Measurements from ENCODE around the gene PTPRD.
"Not testable (repeated sequence)": the region's sequence is repeated elsewhere in the genome, so short reads cannot be mapped to it uniquely, and the experiment has no call there.

Gene PTPRD

DNA sequence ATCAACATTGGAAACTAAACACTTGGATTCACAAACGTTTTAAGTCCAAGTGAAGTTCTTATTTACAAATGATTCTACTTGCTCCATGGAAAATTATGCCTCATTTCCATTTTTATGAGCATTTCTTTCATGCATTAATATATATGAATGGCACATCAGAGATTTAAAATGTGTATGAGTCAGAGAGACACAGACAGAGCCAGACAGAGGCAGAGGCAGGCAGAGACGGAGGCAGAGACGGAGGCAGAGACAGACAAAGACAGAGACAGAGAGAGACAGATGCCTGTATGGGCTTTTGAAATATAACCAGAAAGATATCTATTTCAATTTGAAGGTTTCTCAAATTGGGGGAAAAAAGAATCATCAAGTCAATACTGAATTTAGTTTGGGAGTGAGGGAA lies 649.0 kb downstream of the PTPRD start:
- DNase-seq (ENCODE audit: low read depth) = no peak

DNA sequence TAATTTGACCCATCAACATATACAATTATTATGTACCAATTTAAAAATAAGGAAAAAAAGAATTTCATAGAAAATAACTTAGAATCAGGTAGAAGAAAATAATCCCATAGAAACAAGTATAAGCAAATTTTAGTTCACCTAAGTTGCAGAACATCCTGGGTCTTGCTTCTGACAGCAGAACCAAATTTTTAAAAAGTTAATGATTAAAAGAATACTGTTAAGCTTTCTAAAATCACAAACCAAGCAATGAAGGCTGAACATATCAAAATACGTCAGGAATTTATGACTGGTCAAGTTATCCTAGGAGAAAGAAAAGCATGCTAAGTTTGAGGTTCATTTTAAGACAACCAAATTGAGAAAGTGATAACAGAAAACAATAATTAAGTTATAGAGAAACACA lies 650.9 kb downstream of the PTPRD start:
- DNase-seq (ENCODE audit: low read depth) = no peak

DNA sequence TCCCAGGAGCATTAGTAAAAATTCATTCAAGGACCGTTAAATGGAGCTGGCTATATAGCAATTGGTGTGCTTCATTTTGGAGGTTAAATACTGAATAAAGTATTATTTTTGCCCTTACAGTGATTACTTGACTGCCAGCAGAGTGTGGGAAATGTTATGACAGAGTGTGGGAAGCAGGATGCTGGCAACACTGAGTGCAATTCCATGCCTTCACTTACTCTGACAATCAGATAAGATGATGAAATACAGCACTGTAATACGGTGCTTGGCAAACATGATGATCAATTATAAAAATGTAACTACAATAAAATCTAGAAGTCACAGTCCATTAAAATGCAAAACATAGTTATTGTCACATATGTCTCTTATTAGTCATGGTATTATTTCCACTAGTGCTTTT lies 651.3 kb downstream of the PTPRD start:
- DNase-seq (ENCODE audit: low read depth) = no peak

DNA sequence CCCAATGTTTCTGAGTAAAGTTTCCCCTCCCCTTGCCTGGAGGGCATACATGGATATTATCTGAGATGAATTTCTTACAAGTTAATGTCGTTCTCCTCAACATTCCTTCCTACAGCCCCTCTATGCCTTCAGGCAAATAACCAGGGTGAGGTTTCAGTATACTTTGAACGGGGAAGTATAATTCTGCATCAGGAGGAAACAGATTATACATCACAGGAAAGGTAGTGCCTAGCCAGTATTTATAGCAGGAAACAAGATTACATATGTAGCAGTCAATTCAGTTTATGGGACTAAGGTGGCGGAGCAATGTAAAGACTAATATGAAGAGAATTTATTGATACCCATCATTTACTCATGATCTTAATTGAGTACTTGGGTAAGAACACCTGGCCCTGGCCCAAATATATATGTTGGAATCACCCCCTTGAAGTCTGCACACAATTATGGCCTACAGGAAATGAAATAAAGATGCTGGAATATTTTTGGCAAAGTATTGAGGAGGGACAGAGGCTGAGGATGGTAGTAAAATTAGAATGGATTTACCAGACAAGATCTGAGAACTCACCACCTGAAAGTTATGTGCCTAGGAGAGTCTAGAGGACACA lies 661.1 kb downstream of the PTPRD start:
- no peak for DNase-seq (ENCODE audit: low read depth)

DNA sequence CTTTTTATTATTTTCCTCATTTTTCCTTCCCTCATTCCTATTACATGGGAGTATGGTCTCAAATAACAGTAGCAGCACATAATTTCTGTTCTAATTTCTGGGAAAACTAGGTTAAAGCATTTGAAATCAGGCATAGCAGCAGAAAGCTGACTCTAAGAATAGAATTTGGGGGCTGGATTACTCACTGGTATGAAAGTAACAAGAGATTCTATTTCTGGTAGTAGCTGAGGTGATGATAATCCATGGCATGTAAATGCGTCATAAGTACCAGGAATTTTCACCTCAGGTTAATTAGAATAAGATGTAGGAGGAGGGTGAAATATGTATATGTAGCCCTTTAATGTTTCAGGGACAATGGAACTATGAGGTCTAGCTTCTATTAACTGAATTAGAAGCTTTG lies 662.0 kb downstream of the PTPRD start:
- no peak for DNase-seq (ENCODE audit: low read depth)

DNA sequence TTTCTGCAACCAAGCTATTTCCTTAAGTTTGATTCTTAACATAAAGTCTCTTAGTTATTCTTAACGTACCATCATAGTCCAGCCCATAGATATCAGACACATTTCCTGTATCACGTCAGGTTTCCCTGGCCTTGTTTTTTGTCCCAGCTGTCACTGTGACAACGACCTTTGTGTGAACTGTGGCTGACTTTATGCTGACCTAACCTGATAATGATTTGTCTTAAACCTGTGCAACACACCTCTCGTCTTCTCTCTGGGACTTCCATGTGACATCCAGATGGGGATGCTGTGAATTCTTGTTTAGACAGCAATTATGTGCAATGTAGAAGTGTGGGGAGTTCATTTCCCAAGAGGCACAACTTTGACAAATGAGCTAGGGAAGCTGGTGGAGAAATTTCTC lies 662.8 kb downstream of the PTPRD start:
- no peak for DNase-seq (ENCODE audit: low read depth)

DNA sequence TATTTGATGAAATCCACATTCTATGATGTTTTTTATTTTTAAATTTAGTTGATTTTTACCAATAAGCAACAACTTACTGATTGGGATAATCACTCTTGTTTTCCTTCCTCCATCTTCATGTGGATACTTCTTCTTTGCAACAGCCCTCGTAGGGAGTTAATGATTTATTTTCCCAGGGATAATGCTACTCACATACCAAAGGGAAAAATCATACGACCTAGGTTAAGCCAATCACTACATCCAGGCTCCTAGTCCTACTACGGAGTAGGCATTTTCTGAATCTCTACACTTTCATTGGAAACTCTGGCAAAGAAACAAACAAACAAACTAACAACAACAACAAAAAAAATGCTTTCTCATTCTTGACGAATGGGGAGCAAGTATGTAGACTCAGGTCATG lies 663.4 kb downstream of the PTPRD start:
- DNase-seq (ENCODE audit: low read depth) = no peak

DNA sequence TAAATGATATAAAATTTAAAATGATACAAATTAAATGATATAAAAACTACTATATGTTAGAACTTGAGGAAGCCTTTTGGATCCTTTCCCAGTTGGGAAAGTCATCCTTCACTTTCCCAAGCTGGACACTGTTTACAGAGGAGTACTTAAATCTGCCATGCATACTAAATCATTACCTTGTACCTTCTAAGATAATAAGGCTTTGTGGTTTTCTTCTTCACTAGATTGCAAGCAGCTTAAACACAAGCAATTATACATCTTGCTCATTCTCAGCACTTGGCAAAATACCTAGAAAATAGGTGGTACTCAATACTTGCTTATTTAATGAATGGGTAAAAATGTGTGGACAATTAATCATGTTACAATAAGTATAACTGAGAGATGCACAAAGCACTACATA lies 666.8 kb downstream of the PTPRD start:
- DNase-seq (ENCODE audit: low read depth) = no peak

DNA sequence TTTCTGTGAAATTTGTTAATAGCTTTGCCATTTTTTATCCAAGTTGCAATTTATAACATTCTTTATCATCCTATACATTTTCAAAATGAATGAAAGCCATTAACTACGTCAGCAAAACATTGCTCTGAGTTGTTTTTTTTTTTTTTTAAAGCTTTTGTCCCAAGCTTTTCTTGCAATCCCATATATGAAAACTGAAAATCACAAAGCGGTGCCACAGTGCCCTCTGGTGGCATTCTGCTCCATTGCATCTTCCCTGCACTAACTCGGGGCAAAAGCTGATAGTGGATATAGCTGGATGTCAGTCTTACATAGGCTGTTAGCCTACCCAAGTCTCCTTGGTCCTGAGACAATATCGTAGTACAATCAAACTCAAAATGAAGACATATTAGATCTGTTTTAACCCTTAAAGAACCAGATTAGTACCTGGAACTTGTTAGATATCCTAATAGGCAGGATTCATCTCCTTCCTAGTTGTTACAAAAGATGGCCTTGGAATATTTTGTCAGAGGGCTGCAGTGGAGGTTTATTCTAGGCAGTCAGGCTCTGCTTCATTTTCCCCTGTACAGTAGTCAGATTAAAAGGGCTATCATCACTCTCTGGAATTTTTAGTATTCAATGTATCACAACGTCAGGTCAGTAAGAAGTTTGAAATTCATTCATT lies 669.9 kb downstream of the PTPRD start:
- no peak for DNase-seq (ENCODE audit: low read depth)

DNA sequence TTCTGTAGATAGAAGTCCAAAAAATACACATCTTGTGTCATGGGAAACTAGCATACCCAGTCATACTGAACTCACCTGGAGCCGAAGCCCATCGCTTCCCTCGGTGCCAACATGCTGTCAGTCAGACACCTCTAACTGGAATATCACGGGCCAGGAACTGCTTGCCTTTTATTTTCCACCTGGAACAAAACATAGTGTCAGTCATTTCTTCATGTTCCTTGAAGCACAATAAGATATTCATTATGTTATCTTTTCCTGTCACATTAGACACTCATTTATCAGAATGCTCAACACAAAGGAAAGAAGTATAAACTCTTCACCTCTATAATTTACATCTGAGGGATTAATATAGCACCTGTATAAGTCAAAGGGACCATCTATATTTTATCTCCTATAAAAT lies 674.4 kb downstream of the PTPRD start:
- DNase-seq (ENCODE audit: low read depth) = no peak

DNA sequence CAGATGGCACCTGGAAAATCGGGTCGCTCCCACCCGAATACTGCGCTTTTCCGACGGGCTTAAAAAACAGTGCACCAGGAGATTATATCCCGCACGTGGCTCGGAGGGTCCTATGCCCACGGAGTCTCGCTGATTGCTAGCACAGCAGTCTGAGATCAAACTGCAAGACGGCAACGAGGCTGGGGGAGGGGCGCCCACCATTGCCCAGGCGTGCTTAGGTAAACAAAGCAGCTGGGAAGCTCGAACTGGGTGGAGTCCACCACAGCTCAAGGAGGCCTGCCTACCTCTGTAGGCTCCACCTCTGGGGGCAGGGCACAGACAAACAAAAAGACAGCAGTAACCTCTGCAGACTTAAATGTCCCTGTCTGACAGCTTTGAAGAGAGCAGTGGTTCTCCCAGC lies 681.3 kb downstream of the PTPRD start:
- DNase-seq (ENCODE audit: low read depth) = not testable (repeated sequence)

DNA sequence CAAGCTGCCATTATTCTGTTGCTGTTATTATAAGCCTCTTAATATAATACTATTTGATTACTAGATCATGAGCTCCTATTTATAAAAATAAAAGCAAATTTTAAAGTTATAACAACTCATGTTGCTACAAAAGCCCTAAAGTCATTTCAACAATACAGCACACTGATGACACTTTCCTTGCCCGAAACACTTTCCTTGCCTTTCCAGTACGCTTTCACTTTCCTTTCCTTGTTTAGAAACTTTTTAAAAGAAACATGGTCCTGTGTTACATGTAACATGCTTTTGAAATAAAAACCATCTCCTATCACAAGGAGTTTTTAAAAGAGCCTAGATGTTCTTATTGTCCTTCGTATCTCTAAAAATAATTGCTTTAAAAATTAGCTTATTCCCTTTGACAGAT lies 688.4 kb downstream of the PTPRD start:
- DNase-seq (ENCODE audit: low read depth) = no peak

DNA sequence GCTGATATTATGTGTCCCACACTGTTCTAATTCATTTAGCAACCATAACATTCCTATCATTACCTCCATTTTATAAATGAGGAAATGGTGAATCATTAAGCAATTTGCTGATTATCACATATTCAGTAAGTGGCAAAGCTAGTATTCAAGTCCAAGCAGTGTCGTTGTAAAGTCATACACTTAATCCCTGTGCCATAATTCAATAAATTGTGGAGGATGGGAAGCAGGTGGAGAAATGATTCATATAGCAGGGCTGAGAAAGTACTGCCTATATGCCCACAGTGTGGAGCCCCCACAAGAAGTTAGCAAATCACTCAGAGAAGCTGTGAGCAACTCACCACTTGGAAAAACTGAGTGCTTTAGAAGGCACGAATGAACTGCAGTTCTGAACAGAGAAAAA lies 691.0 kb downstream of the PTPRD start:
- no peak for DNase-seq (ENCODE audit: low read depth)

DNA sequence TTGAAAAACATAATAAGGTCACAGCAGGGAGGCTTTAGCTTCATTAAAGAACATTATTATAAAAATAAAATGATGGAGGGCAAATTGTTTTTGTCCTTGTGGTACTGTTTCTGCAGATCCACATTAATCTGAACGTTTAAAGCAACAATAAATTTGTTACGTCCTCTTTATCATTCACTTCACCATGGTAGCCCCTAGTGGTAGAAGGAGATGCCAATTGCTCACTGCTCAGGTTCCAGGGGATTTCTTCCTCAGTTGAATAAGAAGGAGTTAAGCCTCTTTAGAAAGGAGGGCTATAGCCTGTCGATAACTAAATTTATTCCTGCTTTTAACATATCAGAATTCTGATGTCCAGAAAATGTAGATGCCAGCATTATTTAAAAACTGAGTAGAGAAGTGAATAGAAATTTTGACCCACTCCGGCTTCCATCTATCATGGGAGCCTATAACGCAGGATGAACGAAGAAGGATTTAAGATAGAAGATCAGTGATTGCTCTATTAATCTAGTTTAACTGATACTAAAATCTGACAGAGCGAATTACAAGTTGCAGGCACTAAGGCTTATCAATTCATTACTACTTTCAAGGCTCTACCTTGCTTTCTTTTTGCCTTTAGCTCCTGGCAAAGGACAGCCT lies 692.3 kb downstream of the PTPRD start:
- no peak for DNase-seq (ENCODE audit: low read depth)

DNA sequence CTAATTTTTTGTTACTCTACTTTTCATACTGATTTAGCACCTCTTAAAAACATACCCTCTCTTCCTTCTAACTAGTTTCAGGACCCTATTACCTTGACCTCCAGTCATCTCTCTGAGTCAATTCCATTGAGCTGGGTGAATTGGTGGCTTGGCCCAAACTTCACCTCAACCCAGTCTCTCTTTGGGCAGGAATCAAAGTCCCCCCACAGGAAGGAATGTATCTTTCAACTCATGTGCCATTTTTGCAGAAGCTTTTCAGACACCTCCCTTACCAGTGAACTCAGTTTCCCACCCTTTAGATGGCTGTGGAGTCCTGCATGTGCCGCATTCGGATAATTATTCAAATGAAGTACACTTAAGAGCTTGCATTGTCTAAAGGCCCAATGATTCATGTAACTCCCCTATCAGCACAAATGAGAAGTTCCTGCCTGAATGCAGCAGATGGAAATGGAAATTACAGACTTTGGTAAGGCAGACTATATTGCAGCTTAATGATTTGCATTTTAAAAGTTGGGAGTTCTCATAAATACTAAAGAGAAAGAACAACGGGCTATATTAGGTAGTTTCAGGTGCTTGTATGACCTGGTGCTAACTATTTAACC lies 693.5 kb downstream of the PTPRD start:
- no peak for DNase-seq (ENCODE audit: low read depth)

DNA sequence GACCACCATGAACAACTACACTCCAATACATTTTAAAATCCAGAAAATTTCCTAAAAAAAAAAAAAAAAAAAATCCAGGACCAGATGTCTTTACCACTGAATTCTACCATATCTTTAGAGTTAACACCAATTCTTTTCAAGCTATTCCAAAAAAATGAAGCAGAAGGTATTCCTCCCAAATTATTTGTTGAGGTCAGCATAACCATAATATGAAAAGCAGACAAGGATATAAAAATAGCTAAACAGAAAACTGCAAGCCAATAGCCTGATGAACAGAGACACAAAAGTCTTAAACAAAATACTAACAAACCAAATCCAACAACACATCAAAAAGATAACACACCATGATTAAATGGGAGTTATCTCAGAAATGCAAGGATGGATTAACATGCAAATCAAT lies 695.4 kb downstream of the PTPRD start:
- DNase-seq (ENCODE audit: low read depth) = no peak

DNA sequence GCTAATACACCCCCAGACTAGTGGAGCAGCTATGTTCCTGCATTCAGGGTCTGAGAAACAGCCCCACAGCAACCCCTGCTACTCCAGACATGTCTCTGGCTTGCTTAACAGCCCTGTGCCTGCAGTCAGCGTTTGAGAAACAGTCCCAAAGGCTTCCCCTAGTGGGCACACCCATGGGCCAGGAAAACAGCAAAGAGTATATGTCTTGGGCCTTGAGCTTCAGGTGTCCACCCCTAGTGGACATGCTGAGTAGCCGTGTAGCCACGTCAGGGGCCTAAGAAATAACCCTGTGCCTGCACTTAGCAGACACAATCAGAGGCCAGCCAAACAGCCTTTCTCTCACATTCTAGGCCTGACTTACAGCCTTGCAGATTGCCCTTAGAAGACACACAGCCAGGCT lies 698.6 kb downstream of the PTPRD start:
- no peak for DNase-seq (ENCODE audit: low read depth)

DNA sequence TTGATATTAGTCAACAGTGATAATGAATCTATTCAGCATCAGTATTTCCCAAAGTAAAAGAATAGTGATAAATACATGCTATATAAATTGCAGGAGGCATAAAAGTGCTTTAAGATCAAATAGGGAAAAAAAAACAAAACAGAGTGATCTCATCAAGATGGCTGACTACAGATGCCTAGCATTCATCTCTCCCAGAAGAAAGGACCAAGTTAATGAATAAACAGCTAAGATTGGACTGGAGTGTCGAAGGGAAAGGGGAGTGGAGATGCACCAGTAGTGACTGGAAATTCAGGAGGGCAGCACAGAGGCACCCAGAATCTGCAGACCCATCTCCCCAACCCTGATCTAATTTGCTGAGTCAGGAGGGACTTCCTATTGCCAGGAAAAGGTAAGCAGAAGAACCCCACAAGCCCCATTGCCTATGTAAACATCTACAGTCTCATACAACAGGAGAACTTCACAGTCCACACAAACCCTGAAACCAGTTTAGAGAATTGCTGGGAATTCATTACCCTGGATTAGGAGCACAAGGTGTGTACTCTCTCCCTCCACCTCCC lies 699.4 kb downstream of the PTPRD start:
- DNase-seq (ENCODE audit: low read depth) = no peak

DNA sequence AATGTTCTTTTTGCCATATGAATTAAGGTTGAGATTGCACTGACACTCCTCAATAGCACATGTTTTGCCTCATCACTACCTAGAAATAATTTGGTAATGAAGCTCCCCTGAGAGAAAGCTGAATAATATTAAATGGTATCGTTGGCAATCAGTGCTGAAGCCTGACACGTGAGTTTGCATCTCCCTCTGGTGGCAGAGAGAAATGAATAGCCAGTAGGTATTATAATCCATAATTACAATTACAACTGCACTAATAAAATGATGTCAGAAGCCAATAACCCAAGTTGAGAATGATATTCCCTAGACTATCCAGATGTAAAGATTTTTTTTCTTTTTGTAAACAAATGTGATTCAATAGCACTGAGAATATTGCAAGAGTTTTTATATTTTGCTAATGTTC lies 700.3 kb downstream of the PTPRD start:
- DNase-seq (ENCODE audit: low read depth) = no peak

DNA sequence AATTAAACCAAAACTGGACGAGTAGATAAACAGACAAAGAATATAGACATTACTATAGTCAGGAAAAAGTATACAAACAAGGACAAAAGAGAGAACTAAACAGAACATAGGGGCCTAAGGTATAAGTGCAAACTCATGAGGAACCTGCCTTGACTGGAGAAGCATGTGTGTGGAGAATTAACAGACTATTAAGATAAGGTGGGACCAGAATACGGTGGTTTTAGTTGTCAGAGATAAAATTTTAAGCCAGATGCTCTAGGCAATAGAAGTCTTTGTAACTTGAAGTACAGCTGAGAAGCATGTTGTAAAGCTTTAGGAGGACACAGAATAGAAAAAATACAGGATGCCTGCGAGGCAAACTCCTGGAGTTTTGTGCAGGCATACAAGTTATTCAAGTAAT lies 707.1 kb downstream of the PTPRD start:
- no peak for DNase-seq (ENCODE audit: low read depth)

DNA sequence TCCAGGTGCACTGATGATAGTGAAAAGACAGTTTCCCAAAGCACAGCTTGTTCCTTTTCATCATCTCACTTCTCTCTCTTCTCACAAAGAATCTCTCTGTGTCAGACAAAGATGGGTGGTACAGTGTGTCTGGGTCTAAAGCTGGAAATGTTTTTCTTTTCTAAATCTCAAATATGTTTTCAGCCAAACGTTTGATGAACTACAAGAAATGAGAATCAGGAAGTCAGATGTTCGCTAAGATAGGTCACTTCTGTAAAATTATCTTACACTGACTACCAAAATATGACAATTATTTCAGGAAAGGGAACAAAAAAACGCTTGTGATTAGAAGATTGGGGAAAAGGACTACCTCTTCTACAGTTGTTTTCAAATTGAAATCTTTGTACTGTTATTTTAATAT lies 708.8 kb downstream of the PTPRD start:
- DNase-seq (ENCODE audit: low read depth) = no peak

DNA sequence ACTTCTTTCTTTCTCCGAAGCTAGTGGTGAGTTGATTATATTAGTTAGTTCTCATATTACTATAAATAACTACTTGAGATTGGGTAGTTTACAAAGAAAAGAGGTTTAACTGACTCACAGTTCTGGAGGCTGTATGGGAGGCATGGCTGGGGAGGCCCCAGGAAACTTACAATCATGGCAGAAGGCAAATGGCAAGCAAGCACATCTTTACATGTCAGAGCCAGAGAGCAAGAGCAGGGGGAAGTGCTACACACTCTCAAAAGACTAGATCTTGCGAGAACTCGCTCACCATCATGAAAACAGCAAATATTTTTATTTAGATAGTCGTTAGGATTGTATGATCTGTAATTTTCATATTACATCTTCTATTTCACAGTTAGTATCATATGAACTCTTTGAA lies 711.2 kb downstream of the PTPRD start:
- DNase-seq (ENCODE audit: low read depth) = no peak

DNA sequence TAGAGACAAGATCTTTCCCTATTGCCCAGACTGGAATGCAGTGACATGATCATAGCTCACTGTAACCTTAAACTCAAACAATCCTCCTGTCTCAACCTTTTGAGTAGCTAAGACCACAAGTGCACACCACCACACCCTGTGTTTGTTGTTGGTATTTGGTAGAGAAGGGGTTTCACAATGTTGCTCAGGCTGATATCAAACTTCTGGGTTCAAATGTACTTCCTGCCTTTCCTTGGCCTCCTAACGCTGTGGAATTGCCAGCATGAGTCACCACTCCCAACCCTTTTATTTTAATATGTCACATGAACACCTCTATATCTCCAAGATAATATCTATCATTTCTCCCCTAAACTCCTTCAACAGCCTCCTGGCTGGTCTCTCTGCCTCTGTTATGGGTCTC lies 719.0 kb downstream of the PTPRD start:
- DNase-seq (ENCODE audit: low read depth) = no peak

Measured in HS-27A (cell line).